Activated CD4-positive, alpha-beta memory T cell treated with anti-CD3 and anti-CD28 coated beads for 36 hours (primary cell): ENCODE measurements around the gene CELF4. TPM values are rescaled to one million over a fixed set of nuclear protein-coding genes. Genes with fewer than 3 reads are reported as not detected.

Experiments
- CTCF ChIA-PET: fragments of 350-600 bp; sonication (Branson Sonifier 250); formaldehyde crosslinking; loops from one replicate; lab custom pipeline; 2021; ENCODE audit warnings: antibody characterized with exemption, inconsistent platforms; lab: Charles Lee
- POLR2A ChIA-PET: fragments of 350-600 bp; sonication (Branson Sonifier 250); formaldehyde crosslinking; loops from one replicate; lab custom pipeline; 2021; ENCODE audit warnings: antibody characterized with exemption; lab: Charles Lee
- DNase-seq: peaks from one replicate; pipeline ENCODE4 v3.0.0-alpha.2; 2020
- H3K27ac Mint-ChIP-seq: one replicate; pipeline ENCODE4 v1.8.0; 2021; ENCODE audit warnings: mixed read lengths
- H3K27me3 Mint-ChIP-seq: one replicate; pipeline ENCODE4 v1.8.0; 2021; ENCODE audit warnings: mixed read lengths
- H3K36me3 Mint-ChIP-seq: one replicate; pipeline ENCODE4 v1.8.0; 2021; ENCODE audit warnings: mixed read lengths
- H3K4me1 Mint-ChIP-seq: one replicate; pipeline ENCODE4 v1.8.0; 2021; ENCODE audit warnings: low read depth, mixed read lengths
- H3K4me3 Mint-ChIP-seq: one replicate; pipeline ENCODE4 v1.8.0; 2021; ENCODE audit warnings: mild to moderate bottlenecking, mixed read lengths
- H3K9me3 Mint-ChIP-seq: one replicate; pipeline ENCODE4 v1.8.0; 2021; ENCODE audit warnings: mixed read lengths
- intact Hi-C: fragments of 100-400 bp; cut with micrococcal nuclease; formaldehyde crosslinking; loops from one replicate; pipeline ENCODE4 v1.15.1; 2023
- total RNA-seq, 2 experiments: library from RNA; stranded (reverse); gene quantifications; one replicate each; pipeline ENCODE4 v1.2.3, GENCODE V29; 2021

Gene CELF4
- total RNA-seq, 2 experiments from 2014 or later = not detected

DNA sequence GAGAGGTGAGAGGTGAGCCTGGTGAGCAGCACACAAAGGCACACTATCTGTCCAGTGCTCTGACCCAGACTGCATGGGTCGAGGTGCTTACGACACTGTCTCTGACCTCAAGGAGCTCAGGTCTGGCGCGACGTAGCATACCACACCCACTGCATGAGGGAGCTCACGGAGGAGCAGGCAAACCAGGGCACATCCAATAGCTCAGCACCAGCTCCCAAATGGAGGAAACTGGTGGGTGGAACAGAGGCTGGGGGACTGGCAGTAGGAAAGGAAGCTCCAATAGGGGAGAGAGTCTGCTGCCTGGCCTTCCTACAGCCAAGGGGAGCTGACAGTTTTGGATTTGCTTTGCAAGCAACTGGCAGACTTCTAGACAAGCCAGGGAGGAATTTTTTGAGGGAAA lies 36.3 kb downstream of the CELF4 start:
- no peak for DNase-seq
- Mint-ChIP-seq H3K4me3 (no peak overlapping the region), H3K27ac (no peak overlapping the region), H3K36me3 (no peaks in the 10 kb centered on the region), H3K9me3 (no peaks in the 10 kb centered on the region), H3K4me1 (no peaks in the 10 kb centered on the region), H3K27me3 (peaks cover 28% of the 10 kb centered on the region)
- ChIA-PET CTCF (interaction anchor here (0.6 to 1.1 kb wide), 2 partner anchors 8 to 207 kb away, joined by 3 to 4 read pairs; no protein-coding TSS in a partner anchor), POLR2A (no interaction called here)
- intact Hi-C loops = no loop called here

DNA sequence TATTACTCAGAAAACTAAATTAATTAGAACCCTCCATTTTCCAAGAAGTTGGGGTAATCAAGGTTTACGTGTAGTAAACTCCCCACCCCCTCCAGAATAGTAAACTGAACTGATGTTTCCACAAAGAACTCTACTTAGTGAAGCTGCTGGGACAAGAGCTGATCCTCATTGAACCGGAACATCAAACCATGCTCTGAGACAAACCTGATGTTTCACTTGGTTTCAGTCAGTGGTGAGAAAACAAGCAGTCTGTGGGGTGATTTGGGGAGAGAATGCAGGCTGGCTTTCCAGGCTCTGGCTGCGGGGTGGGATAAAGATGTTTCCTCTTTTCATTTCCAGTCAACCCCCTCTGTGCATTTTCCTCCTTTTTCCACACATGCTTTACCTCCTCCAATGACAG lies 38.2 kb downstream of the CELF4 start:
- CTCF ChIA-PET = no interaction called here
- intact Hi-C loops = no loop called here
- no peak overlapping the region for H3K27ac Mint-ChIP-seq

DNA sequence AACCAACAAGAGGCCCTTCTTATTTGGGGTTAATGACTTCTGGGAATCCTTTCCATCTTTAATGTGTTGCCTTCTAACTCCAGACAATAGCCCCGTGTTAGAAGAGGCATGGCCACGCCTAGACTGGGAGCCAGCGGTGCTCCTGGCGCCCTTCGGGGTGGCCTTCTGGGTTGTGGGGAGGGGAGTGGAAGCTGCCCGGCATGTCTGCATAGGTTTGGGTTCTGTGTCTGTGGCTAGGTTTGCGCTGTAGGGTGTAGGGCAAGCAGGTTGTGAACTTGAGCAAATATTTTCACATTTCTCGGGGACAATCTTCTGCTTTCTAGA lies 40.4 kb downstream of the CELF4 start:
- intact Hi-C loops = no loop called here
- no peak overlapping the region for H3K27ac Mint-ChIP-seq
- DNase-seq = no peak
- no peaks in the 10 kb centered on the region for H3K4me1 Mint-ChIP-seq
- POLR2A ChIA-PET = no interaction called here
- peaks cover 42% of the 10 kb centered on the region for H3K27me3 Mint-ChIP-seq
- no peaks in the 10 kb centered on the region for H3K36me3 Mint-ChIP-seq
- no peak overlapping the region for H3K4me3 Mint-ChIP-seq
- CTCF ChIA-PET = no interaction called here
- no peaks in the 10 kb centered on the region for H3K9me3 Mint-ChIP-seq

More for the DNA sequence above, 38.2 kb downstream of the CELF4 start:
- no peak overlapping the region for H3K4me3 Mint-ChIP-seq
- POLR2A ChIA-PET = no interaction called here
- no peaks in the 10 kb centered on the region for H3K9me3 Mint-ChIP-seq
- DNase-seq = no peak
- H3K27me3 Mint-ChIP-seq = peaks cover 38% of the 10 kb centered on the region
- H3K36me3 Mint-ChIP-seq = no peaks in the 10 kb centered on the region
- H3K4me1 Mint-ChIP-seq = no peaks in the 10 kb centered on the region

DNA sequence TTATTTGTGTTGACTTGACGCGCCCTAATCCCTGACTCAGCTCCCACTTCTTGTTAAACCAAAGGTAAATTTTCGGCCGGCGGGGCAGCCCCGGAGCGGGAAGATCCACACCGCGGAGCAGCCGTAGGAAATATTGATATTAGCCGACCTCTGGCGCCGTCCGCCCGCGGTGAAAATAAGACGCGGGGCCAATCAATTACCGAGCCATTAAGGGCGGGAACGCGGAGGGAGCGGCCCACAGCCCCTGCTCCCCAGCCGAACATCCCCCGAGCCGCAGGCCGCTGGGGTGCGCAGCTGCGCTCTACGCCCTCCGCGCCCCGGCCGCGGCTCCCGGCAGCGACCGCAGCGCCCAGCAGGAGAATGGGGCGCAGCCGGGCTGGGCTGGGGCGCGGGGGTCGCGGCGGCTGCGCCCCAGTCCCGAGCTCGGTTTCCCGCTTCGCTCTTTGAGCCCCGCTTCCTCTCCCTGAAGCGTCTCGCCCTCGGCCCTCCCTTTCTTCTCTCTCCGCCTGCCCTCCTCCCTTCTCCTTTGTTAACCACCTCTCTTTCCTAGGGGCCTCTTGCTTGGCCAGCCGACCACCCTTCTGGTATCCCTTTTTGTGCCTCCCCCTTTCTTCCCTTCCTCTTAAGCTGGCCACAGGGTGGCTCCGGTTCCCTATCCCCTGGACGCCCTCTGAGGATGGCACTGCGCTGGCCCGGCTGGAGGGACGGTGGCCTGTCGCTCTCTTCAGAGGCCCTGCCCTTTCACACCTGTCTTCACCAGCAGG lies 40.9 kb downstream of the CELF4 start:
- Mint-ChIP-seq H3K4me3 (no peak overlapping the region), H3K27me3 (peaks cover 42% of the 10 kb centered on the region), H3K4me1 (no peaks in the 10 kb centered on the region), H3K36me3 (no peaks in the 10 kb centered on the region), H3K27ac (no peak overlapping the region), H3K9me3 (no peaks in the 10 kb centered on the region)
- intact Hi-C loops = no loop called here
- ChIA-PET CTCF (no interaction called here), POLR2A (no interaction called here)
- DNase-seq = no peak

GRCh38 chr18:37524139-37524497 lies 41.5 kb downstream of the CELF4 start:
- intact Hi-C loops = no loop called here
- H3K4me3 Mint-ChIP-seq = no peak overlapping the region
- H3K27ac Mint-ChIP-seq = no peak overlapping the region
- peaks cover 41% of the 10 kb centered on the region for H3K27me3 Mint-ChIP-seq
- DNase-seq = no peak
- H3K9me3 Mint-ChIP-seq = no peaks in the 10 kb centered on the region
- POLR2A ChIA-PET = no interaction called here
- H3K36me3 Mint-ChIP-seq = no peaks in the 10 kb centered on the region
- H3K4me1 Mint-ChIP-seq = no peaks in the 10 kb centered on the region
- CTCF ChIA-PET = no interaction called here

- no peaks in the 10 kb centered on the region for H3K4me1 Mint-ChIP-seq
- H3K4me3 Mint-ChIP-seq = no peak overlapping the region
- intact Hi-C loops = no loop called here
- no peak overlapping the region for H3K27ac Mint-ChIP-seq
- H3K36me3 Mint-ChIP-seq = no peaks in the 10 kb centered on the region
- no peak for DNase-seq
- peaks cover 35% of the 10 kb centered on the region for H3K27me3 Mint-ChIP-seq
- no peaks in the 10 kb centered on the region for H3K9me3 Mint-ChIP-seq
- ChIA-PET CTCF (no interaction called here), POLR2A (no interaction called here)
Observed at GRCh38 chr18:37521510-37522465, 43.8 kb downstream of the CELF4 start.

- ChIA-PET POLR2A (no interaction called here), CTCF (no interaction called here)
- DNase-seq = no peak
- Mint-ChIP-seq H3K27me3 (peaks cover 27% of the 10 kb centered on the region), H3K4me1 (no peaks in the 10 kb centered on the region), H3K4me3 (no peak overlapping the region), H3K9me3 (no peaks in the 10 kb centered on the region), H3K36me3 (no peaks in the 10 kb centered on the region), H3K27ac (no peak overlapping the region)
- intact Hi-C loops = no loop called here
Observed at GRCh38 chr18:37520508-37520907, 45.1 kb downstream of the CELF4 start.

DNA sequence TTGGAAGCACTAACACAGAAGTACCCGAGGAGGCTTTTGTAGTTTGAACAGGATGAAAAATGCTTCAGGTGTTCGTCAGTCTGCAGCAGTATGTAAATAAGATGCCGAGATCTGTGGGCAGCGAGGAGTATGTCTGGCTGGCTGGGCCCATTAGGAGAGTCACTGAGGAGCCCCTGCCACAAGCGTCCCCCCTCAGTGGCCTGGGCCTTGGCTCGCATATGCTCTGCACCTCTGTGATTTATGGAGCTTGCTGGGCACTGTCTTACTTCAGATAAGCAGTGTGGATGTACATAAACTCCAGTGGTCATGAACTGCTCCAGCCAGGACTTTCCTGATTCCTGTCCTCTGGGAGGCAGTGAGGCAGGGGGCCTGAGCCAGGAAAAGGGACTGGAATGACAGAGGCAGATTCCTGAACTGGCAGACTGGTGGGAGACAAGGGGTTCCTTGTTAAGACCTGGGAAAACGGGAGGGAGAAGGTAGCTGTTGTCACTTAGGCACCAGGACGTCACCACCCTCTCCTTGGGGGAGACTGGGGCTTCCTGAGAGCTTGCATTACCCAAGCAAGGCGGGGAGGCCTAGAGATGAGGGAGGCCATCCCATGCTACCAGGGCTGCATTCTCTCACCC lies 46.0 kb downstream of the CELF4 start:
- no peaks in the 10 kb centered on the region for H3K9me3 Mint-ChIP-seq
- no peaks in the 10 kb centered on the region for H3K4me1 Mint-ChIP-seq
- intact Hi-C loops = no loop called here
- H3K27ac Mint-ChIP-seq = no peak overlapping the region
- H3K4me3 Mint-ChIP-seq = no peak overlapping the region
- no peak for DNase-seq
- no peaks in the 10 kb centered on the region for H3K36me3 Mint-ChIP-seq
- peaks cover 19% of the 10 kb centered on the region for H3K27me3 Mint-ChIP-seq
- CTCF ChIA-PET = no interaction called here
- POLR2A ChIA-PET = no interaction called here

- CTCF ChIA-PET = no interaction called here
Observed at GRCh38 chr18:37516361-37516853, 49.2 kb downstream of the CELF4 start.

DNA sequence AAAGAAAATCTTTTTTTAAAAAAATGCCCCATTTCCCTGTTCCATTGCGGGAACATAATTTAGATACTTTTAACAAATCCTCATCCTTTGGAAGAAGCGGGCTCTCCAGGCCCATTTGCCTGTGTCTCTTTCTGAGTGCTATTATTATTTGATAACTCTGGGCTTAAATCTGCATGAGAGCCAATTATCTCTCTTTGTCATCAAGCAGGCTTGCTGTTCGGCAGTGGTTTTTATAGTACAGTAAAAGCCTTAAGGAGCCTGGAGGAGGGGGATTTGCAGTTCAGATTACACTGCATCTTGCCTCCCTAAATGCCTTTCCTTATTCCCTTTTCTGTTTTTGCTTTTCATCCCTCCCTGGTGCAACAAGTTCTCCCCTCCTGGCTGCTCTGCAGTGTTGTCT lies 50.6 kb downstream of the CELF4 start:
- intact Hi-C loops = no loop called here
- H3K27ac Mint-ChIP-seq = no peak overlapping the region
- H3K4me3 Mint-ChIP-seq = no peak overlapping the region
- H3K9me3 Mint-ChIP-seq = peaks cover 2% of the 10 kb centered on the region
- no peak for DNase-seq
- POLR2A ChIA-PET = no interaction called here
- H3K4me1 Mint-ChIP-seq = no peaks in the 10 kb centered on the region
- no peaks in the 10 kb centered on the region for H3K36me3 Mint-ChIP-seq
- no peaks in the 10 kb centered on the region for H3K27me3 Mint-ChIP-seq
- CTCF ChIA-PET = no interaction called here

More at GRCh38 chr18:37516361-37516853, 49.2 kb downstream of the CELF4 start:
- Mint-ChIP-seq H3K36me3 (no peaks in the 10 kb centered on the region), H3K27ac (no peak overlapping the region), H3K4me3 (no peak overlapping the region), H3K27me3 (no peaks in the 10 kb centered on the region), H3K4me1 (no peaks in the 10 kb centered on the region), H3K9me3 (no peaks in the 10 kb centered on the region)
- intact Hi-C loops = no loop called here
- DNase-seq = no peak
- POLR2A ChIA-PET = no interaction called here

DNA sequence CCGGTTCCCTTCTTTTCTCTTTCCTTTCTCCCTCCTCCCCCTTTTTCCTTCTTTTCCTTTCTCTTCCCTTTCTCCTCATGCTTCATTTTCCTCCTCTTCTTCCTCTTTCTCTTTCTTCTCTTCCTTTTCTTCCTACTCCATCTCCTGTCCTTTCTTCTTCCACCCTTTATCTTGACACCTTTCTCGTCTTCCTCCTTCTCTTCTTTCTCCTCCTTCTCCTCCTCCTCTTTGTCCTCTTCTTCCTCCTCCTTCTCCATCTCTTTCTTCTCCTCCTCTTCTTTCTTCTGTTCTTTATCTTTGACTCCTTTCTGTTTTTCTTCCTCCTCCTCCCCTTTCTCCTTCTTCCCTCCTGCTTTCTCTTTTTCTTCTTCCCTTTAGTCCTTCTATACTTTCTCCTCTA lies 53.2 kb downstream of the CELF4 start:
- no peaks in the 10 kb centered on the region for H3K36me3 Mint-ChIP-seq
- H3K9me3 Mint-ChIP-seq = peaks cover 8% of the 10 kb centered on the region
- no peak for DNase-seq
- no peak overlapping the region for H3K4me3 Mint-ChIP-seq
- peaks cover 2% of the 10 kb centered on the region for H3K27me3 Mint-ChIP-seq
- intact Hi-C loops = no loop called here
- no peak overlapping the region for H3K27ac Mint-ChIP-seq
- H3K4me1 Mint-ChIP-seq = no peaks in the 10 kb centered on the region
- POLR2A ChIA-PET = no interaction called here
- CTCF ChIA-PET = no interaction called here

DNA sequence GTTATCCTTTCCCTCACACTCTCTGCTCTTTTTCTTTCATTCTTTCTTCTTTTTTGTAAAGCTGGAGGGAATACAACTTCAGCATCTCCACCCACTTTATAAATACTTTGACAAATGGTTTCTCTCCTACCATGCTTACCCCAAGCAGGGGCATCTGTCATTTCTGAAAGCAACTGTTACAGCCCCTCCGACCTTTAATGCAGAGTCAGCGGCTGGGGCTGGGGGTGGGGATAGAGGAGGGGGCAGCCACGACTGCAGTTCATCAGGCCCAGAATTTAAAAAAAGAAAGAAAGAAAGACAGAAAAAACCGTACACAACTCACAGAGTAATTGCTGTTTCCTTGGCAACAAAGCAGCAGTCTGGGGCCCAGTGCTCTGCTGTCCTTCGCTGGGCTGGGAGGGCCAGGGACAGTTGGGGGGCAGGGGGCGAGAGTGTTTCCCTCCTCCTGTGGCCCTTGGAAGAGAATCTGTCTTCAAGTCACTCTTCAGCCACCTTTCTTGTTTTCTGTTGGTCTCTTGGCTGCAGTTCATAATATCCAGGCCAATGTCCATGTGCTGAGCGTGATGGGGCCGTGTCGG lies 53.8 kb downstream of the CELF4 start:
- Mint-ChIP-seq H3K27me3 (peaks cover 2% of the 10 kb centered on the region), H3K4me1 (no peaks in the 10 kb centered on the region), H3K9me3 (peaks cover 8% of the 10 kb centered on the region), H3K36me3 (no peaks in the 10 kb centered on the region), H3K27ac (no peak overlapping the region), H3K4me3 (no peak overlapping the region)
- POLR2A ChIA-PET = no interaction called here
- no peak for DNase-seq
- CTCF ChIA-PET = no interaction called here
- intact Hi-C loops = no loop called here
